D341Med (cell line): ENCODE measurements around the gene UGT8.
"Not testable (repeated sequence)": the region's sequence is repeated elsewhere in the genome, so short reads cannot be mapped to it uniquely, and the experiment has no call there.

Experiments used
- DNase-seq: peaks from one replicate; pipeline ENCODE4 v3.0.0; 2012; ENCODE audit warnings: low spot score

UGT8 gene, protein sequence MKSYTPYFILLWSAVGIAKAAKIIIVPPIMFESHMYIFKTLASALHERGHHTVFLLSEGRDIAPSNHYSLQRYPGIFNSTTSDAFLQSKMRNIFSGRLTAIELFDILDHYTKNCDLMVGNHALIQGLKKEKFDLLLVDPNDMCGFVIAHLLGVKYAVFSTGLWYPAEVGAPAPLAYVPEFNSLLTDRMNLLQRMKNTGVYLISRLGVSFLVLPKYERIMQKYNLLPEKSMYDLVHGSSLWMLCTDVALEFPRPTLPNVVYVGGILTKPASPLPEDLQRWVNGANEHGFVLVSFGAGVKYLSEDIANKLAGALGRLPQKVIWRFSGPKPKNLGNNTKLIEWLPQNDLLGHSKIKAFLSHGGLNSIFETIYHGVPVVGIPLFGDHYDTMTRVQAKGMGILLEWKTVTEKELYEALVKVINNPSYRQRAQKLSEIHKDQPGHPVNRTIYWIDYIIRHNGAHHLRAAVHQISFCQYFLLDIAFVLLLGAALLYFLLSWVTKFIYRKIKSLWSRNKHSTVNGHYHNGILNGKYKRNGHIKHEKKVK

DNA sequence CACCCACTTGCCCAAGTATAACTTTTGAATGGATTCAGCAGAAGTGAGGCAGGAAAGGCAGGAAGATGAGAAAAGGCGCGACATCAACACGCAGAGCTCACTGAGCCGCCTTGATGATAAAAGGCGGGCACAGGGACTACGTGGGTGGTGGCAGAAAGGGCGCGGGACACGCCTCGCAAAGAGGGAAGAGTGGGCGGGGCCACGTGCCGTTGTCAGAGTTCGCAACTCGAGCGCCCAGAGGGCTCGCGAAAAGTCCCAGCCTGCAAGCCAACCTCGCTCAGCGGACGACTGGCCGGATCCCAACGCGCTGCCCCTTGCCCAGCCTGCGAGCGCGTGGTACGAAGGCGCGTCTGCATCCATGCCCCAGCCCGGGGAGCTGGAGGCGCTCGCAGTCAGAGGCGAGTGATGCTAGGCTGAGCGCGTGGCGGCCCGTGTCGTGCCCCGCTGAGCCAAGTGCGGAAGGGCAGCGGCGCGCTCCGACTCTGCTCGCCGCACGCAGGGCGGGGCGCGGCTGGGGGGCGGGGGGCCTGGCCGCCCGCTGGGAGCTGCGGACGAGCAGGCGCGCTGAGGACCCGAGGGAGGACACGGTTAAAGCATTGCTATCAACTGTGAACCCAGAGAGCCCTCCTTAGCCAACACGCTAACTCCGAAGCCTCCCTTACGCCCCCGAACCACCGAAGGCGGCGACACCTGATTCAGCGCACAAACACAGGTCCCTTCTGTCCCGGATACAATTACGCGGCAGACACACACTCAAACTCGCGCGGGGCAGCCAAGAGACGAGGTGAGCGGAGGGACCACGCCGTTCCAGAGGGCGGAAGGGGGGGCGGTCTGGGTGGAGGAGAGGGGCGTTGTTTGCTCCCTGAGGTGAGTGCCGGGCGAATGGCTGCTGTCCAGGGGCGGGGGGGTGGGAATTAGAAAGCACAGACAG is at the start of gene UGT8:
TSS of gene UGT8 (plus strand) at position 617 of the 931 bp plus-strand sequence. CDS start 24,074 bp downstream, outside the sequence.
- DNase-seq, result peak; percentile 77

DNA sequence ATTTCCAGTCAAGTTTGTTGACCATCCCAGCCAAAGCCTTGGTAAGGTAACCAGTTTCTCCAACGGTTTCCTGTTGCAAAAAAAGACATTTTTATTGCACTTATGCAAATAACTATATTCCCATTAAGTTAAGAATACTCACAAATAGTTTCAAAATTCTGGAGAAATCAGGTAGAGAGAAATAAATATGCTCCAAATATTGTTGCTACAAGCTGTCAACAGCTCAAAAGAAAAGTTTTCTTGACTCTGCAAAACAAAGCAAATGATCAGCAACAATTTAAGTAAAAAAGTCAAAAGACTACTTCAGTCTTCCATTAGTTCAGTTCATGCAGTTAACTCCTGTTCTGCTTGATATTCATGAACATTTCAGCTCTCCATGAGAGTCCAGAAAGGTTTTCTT is 49.0 kb upstream of the UGT8 start:
- no peak for DNase-seq

DNA sequence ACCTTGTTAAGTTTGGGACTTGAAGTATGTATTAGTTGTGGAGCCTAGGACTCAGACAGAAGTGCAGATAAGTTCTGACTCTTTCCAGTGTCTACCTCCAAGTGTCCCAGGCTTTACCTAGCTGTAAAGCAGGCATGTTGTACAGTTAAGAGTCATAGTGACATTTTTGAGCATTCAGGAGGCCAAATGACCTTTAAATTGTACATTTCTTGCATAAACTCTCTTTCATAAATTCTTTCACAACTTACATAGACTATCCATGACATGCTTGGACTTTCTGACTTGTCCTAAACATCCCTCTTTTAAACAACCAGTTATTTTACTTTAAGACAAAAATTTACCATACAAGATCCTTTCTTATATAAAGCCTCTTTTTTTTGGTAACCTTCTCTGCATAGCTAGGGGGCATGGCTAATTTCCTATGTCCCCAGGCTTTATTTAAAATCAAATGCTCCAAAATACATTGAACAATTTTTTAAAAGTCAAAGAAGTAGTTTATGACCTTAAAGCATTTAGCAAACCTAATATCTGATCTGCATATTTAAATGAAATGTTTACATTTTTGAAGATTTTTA is 40.1 kb upstream of the UGT8 start:
- DNase-seq, result no peak

DNA sequence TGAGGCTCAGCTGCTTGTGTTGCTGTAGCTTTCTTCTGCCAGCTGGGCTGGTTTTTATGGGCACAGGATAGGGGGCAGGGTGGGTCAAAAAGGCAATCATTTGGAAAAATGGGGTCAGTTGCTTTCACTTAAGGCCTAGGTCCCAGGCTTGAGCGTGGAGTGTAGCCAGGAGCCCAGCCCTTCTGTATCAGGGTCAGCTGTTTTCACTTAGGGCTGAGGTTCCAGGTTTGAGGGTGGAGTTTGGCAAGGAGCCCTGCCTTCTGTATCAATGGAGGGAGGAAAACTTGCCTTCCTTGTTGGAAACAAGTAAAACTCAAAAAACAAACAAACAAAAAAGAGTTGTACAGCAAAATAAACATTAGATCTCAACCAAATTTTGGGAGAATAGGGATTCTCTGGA is 37.0 kb upstream of the UGT8 start:
- DNase-seq, result no peak

DNA sequence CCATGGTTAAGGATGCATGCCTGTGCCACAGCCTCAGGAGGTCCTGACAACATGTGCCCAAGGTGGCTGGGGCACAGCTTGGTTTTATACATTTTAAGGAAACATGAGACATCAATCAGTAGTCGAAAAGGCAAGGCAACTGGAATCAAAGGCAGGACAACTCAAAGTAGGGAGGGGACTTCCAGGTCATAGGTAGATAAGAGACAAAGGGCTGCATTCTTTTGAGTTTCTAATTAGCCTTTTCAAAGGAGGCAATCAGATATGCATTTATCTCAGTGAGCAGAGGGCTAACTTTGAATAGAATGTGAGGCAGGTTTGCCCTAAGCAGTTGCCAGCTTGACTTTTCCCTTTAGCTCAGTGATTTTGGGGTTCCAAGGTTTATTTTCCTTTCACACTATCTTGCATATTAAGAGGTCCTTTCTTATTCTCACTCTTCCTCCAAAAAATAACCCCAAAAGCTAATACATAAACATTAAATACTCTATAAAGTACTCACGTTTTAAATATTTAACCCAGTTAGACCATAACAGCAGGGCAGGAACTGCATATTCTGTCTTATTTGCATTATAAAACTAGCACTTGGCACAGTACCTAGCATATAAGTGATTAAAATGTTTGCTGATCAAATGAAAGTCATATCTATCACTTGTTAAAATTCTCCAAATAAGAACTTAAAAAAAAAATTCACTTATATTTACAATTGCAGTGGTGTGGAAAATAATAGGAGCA is 36.3 kb upstream of the UGT8 start:
- DNase-seq, result no peak

DNA sequence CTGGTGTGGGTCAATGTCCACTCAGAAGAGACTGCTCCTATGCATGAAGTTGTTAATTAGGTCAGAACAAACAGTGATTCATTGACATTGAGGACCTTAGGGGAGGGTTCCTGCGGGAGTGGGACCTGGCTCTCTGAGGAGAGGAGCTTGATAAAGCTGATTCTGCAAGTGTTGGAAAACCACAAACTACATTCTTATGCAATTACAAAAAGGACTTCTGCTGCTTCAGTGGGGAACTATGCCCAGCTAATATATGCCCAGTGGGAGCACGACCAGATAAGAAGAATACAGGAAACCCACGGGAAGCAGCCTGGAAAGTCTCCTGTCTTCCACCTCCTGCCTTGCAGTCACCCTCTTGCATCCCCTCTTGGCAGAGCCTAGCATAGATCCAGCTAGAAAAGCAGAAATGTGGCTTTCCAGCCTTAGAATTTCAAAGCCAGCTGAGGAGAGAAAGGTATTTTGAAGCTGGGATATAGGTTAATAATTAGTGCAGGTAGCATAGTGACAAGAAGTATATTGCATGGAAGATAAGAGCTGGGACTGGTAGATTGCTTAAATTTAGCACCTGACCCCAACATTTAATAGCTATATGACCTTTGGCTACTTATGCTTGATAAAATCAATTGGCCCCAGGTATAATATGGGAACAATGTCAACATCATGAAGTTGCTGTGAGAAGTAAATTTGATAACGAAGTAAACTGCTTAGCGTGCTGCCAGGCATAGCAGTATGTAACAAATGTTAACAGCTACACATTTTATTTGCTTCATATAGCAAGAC is 34.9 kb upstream of the UGT8 start:
- DNase-seq, result no peak

DNA sequence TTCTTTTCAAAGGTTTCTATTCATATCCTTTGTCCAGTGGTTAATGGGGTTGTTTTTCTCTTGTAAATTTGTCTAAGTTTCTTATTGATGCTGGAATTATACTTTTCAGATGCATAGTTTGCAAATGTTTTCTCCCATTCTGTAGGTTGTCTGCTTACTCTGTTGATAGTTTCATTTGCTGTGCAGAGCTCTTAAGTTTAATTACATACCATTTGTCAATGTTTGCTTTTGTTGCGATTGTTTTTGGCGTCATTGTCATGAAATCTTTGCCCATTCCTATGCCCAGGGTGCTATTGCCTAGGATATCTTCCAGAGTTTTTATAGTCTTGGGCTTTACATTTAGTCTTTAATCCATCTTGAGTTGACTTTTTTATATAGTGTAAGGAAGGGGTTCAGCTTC is 21.2 kb upstream of the UGT8 start:
- DNase-seq, result no peak

DNA sequence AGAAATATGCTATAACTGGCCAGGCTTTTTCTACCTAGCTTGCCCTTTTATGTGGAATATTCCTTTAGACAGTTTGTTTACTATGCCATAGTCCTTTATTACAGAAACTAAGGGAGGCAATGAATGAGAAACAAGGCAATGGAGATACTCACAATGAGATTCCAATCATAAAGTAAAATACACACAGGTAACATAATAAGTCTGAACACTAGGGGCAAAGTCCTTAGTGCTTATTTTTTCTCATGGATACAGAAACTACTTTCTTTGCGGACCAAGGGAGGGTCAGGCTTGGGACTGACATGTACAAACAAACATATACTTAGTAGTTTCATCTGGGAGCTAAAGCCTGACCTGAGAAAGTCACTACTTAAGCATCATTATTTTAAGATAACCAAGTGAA is 16.0 kb upstream of the UGT8 start:
- DNase-seq, result no peak

DNA sequence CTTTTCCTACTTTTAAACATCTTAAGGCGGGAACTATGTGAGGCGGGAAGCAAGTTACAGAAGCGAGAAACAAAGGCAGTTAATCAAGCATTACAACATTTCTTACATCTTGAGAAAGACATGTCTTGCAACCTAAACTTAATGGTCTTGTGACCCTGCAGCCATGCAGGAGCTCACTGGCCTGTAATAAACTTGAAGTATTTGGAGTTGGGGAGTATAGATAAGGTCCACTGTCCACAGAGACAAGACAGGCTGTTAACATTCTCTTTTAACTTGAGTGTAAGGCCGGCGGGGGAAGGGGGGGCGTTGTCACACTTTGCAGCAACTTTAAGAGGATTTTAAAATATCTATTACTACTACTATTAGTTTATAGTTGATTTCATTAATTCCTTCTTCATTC is 10.3 kb upstream of the UGT8 start:
- DNase-seq, result no peak

DNA sequence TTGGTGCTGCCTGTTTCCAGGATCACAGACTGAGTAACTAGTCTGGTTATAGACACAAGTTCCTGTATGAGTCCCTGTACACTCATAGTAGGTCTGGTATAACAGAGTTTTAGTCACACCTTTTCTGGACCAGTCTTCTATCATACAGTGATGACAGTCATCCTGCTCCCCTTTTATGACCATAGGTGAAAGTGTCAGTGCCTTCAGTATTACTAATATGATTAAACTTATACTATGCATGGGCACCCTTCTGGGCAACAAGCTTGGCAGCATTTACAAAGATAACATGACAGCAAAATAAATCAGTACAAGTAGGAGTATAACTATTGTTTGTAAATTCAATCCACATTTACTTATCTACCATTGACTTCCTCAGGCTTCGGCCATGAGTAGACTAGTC is 8.2 kb upstream of the UGT8 start:
- not testable (repeated sequence) for DNase-seq

DNA sequence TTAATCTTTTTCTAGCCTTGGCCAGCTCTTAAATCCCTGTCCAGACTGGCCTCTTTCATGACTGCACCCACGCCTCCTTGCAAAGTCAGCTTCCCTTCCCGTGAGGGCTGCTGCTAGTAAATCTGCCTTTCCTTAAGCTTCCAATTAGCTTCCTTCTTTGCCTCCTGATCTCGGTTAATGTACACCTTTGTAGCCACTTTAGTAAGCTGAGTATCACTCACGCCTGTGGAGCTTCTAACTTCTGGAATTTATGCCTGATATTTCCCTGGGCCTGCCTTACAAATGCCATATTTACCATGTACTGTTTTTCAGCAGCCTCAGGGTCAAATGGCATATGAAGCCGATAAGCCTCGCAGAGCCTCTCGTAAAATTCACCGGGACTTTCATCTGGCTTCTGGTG is 5.1 kb upstream of the UGT8 start:
- DNase-seq, result no peak

DNA sequence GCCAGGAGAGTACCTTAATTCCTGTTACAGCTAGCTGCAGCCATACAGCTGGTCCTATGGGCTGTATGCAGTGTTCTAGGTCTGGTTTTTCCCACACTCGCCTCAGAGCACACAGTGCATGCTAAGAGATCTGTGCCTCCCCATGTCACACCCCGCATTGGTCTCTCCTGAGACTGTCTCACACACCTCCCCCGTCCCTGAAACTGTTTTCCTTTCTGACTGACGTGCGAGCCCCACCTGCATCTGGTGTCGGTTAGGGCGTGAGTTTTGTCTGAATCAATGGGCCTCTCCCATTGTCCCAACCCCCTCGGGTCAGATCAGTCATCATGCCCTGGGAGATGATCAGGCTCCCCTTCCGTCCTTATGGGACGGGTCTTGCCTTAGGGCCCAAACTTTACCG is 3.4 kb upstream of the UGT8 start:
- no peak for DNase-seq

DNA sequence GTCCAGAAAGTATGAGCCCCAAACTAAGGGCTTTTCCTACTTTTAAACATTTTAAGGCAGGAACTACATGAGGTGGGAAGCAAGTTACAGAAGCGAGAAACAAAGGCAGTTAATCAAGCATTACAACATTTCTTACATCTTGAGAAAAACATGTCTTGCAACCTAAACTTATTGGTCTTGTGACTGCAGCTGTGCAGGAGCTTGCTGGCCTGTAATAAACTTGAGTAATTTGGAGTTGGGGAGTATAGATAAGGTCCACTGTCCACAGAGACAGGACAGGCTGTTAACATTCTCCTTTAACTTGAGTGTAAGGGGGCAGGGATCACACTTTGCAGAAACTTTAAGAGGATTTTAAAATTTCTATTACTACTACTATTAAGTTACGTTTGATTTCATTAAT is 2.7 kb upstream of the UGT8 start:
- no peak for DNase-seq

DNA sequence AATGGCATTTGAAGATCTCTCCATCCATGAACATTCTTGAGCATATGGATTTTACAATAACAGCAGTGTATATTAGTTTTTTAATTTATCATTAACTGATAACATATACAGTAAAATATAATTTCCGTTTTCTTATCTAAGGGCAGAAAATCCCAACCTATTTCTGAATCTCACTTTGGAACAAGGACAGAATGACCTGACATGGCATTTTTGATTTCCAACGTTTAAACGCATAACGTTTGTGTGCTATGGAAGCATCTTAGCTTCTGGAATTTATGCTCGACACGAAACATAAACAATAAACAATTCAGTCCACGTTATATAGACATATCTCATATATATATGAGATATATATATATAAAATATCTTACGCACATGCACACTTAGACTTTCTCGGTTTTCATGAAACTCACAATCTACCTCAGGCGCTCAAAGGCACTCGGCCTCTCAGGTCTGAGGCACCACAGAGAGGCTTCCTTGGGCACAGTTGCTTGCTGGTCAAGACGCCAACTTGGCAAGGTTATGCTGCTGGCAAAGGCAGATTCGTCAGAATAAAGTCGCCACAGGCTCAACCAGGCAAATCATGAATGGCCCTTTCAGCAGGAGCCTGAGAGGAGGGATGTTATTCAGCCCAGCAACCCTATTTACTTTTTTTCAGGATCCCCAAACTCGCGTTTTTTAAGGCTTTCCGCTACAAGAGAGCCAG is 1.0 kb upstream of the UGT8 start:
- DNase-seq, result no peak

DNA sequence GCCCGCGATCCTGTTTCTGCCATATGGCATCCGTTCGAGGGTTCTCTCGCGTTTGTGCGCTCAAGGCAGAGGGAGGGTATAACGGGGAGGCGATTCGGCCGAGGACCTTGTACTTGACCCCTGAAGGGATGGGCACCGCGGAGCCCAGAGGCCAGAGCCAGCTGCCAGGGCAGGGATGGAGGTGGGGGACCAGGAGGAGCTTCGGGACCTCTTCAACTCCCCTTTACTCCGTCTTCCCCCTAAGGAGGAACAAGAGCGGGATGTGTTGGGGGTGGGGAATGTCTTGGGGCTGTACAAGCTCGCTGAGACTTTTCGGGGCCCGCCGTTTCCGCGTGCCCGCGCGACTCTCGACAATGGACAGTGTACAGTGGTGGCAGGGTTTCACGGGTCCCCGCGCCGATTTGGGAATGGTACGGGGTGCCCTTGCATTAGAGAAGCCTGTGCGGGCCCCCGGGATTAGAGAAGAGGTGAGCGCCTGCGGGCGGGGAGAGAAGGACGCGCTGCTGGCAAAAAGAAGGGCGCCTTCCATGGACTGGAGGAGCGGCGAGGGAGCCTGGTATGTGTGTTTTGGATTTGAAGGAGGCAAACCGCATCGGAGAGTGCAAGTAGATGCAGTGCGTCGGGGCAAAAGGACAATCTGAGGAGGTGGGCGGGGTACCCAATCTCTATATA is 760 bp downstream of the UGT8 start:
- DNase-seq, result peak; percentile 61

DNA sequence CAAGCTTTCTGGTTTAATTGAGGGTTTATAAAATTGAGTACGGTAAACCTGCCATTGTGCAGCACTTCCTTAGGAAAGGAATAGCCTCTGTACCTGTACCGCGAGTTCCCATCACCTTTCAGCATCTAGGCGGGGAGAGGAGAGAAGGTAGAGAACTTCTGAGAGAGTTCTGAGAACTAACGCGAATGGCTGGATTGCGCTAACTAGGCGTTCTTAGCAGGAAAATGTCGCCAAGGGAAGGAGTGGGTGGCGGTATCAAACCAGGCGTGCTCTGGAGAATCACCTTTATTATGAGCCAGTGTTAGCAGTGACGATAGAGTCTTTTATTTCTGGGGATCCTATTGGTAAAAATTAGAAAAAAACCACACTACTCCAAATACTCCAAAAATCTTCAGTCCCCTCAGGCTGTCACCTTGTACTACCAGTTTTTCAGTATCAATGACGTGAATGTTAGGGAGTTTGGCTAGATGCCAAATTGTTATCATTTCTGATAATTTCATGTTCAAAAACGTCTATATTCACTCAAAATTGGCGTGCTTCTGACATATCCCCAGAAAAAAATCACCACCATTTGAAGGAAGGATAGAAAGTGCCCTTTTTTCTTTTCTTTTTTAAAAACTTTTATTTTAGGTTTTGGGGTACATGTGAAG is 1.4 kb downstream of the UGT8 start:
- DNase-seq, result no peak

DNA sequence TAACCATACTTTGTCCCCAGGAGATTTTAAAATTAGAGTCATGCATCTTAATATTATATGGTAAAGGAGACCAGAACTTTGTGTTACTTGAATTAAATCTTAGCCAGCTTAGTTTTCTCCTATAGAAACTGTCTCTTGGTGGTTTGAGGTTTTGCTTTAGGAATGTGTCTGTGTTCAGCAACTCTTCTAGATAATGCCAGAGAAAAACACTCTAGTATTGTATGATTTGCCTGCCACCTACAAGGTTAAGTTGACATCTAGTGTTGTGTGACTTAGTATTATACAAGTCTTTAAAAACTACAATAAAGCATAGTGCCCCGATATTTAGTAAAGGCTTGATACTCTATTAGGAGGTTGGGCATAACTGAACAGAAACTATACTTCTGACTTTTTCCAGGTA is 2.1 kb downstream of the UGT8 start:
- DNase-seq, result no peak

DNA sequence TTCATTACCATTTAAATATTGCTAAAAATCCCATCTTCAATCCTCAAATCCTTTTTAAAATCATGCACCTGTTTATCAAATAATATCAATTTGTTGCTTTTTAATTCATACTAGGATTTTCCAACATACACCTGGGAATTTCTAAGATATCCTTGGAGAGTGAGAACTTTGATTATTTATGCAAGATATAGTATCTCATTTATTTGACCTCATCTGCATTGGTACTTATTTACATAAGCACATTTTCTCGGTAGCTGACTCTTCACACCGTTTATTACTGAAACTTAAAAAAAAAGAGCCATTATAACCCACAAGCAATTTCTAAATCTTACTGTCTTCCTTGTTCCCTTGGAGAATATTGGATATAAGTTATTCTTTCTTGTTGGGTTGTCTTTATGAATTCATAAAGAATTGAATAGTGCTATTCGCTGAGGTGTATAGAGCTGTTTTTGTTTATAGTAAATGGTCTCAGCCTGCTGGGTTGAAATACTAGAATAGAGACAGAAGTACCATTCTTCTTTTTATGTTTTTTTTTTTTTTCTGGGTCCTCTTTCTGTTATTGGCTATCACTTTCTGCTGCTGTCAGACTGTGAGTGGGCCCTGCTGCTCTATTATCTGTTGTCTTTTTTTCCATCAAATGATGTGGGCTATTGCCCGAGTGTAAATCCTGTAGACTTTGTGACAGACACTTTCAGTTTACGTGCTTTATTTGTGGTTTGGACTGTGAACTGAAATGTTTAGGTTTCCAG is 2.9 kb downstream of the UGT8 start:
- no peak for DNase-seq

DNA sequence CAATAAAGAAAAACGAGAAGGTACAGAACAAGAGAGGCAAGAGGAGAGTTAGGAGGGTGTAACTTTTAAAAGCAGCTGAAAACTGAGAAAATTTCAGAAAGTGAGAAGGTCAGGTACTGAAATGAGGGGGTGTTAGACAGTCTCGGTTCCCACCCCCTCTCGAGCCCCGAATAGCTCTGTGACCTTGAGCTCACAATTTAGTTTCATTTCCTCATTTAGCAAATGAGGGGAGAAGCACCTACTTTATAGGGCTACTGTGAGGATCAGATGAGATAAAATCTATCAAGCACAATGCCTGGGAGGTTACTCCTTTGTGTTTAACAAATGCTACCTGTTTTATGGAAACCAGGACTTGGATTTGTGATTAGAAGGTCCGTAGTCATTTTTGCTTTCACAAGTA is 4.9 kb downstream of the UGT8 start:
- DNase-seq, result no peak
